HG03095 (cell line): ENCODE measurements around the gene KLF13.
A peak's percentile ranks its signal among the peaks of the same experiment; 100 is the strongest.

Experiments used
- ATAC-seq: cut with Tn5 transposase; IDR thresholded peaks from one replicate; pipeline ENCODE4 v1.9.1; 2021; ENCODE audit warnings: moderate library complexity; ENCODE audit not compliant: unreplicated experiment

Gene KLF13

GRCh38 chr15:31360843-31361763 is 34.5 kb downstream of the KLF13 start:
- ATAC-seq: peak; percentile 61

GRCh38 chr15:31361764-31362515 is 35.3 kb downstream of the KLF13 start:
- ATAC-seq: no peak

GRCh38 chr15:31362886-31363285 is 36.3 kb downstream of the KLF13 start:
- ATAC-seq: no peak

GRCh38 chr15:31364301-31365031 is 37.8 kb downstream of the KLF13 start:
- no peak for ATAC-seq

GRCh38 chr15:31365032-31365654 is 38.5 kb downstream of the KLF13 start:
- ATAC-seq: no peak

- ATAC-seq: no peak
These were observed 39.1 kb downstream of the KLF13 start for GRCh38 chr15:31365655-31366127.

- no peak for ATAC-seq
These were observed 39.6 kb downstream of the KLF13 start for GRCh38 chr15:31366169-31366734.

- peak; percentile 6 for ATAC-seq
These were observed 40.5 kb downstream of the KLF13 start for GRCh38 chr15:31367021-31367729.

GRCh38 chr15:31367730-31368344 is 41.2 kb downstream of the KLF13 start:
- peak; percentile 37 for ATAC-seq

- ATAC-seq: no peak
These were observed 43.1 kb downstream of the KLF13 start for GRCh38 chr15:31369727-31370126.

- ATAC-seq: no peak
These were observed 45.0 kb downstream of the KLF13 start for GRCh38 chr15:31371520-31372240.

GRCh38 chr15:31372635-31373091 is 46.0 kb downstream of the KLF13 start:
- ATAC-seq: no peak

GRCh38 chr15:31373096-31373865 is 46.6 kb downstream of the KLF13 start:
- ATAC-seq: no peak

- no peak for ATAC-seq
These were observed 47.3 kb downstream of the KLF13 start for GRCh38 chr15:31373970-31374369.

- ATAC-seq: no peak
These were observed 47.9 kb downstream of the KLF13 start for GRCh38 chr15:31374489-31374888.

- no peak for ATAC-seq
These were observed 48.4 kb downstream of the KLF13 start for GRCh38 chr15:31374986-31375385.

GRCh38 chr15:31375772-31376171 is 49.1 kb downstream of the KLF13 start:
- no peak for ATAC-seq

- no peak for ATAC-seq
These were observed 49.9 kb downstream of the KLF13 start for GRCh38 chr15:31376511-31376910.
